ENCODE measurements around the gene PMM2.

The PMM2 gene

DNA sequence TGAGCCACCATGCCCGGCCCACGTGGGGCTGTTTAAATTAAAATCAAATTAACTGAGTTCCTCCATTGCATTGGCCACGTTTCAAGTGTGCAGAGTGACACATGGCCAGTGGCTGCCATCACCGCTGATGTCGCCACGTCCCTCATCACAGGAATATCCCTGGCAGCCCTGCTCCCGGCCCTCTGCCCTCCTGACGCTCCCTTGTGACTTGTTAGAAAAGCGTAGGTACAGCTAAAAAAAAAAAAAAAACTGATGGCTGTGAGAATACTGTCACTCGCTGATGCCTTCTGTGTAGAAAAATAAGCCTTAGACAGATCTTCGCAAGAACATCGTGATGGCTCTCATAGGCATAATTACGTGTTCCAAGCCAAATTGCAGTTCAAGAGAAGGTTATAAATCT, 49.5 kb downstream of the PMM2 start:
- no peak for TF ChIP-seq LEF1 (IDR thresholded peaks at IDR 0.05; ENCODE audit: borderline replicate concordance)
- no peak for TF ChIP-seq SUZ12 (IDR thresholded peaks at IDR 0.05)
- no peak for TF ChIP-seq ARNT (IDR thresholded peaks at IDR 0.05)
- TF ChIP-seq BHLHE40 (IDR thresholded peaks at IDR 0.05; ENCODE audit: borderline replicate concordance), result no peak
- TF ChIP-seq ELF4 (IDR thresholded peaks at IDR 0.05), result no peak
- TF ChIP-seq FOXA1 (IDR thresholded peaks at IDR 0.05), result no peak
- no peak for TF ChIP-seq CTBP1 (IDR thresholded peaks at IDR 0.05; ENCODE audit: borderline replicate concordance)
- no peak for TF ChIP-seq TARDBP (IDR thresholded peaks at IDR 0.05)
- POLR2A ChIA-PET, result no interaction called here
- DNase-seq (ENCODE audit: extremely low spot score), result no peak
- CTCF ChIA-PET, result no interaction called here

DNA sequence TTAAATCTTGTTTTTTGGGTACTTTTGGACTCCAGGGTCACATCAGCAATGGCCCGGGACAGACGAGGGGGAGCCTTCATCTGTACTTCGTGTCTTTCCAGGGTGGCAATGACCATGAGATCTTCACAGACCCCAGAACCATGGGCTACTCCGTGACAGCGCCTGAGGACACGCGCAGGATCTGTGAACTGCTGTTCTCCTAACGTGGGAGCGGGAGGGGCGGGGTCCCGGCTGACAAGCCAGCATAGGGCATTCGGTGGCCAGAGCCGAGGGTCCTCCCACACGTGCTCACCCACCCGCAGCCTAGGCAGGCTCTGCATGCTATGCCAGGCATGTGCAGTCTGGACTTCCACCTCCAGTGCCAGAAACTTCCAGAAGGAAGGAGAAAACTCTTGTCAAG, 50.0 kb downstream of the PMM2 start:
- no peak for DNase-seq (ENCODE audit: extremely low spot score)
- ChIA-PET POLR2A (no interaction called here), CTCF (interaction anchor here (1.4 kb wide), 1 partner anchor 32 kb away, joined by 5 read pairs; no protein-coding TSS in a partner anchor)
- no peak for TF ChIP-seq L3MBTL2 (conservative IDR thresholded peaks at IDR 0.05)
- no peak for TF ChIP-seq CTBP1 (IDR thresholded peaks at IDR 0.05; ENCODE audit: borderline replicate concordance)
- no peak for TF ChIP-seq NFRKB (IDR thresholded peaks at IDR 0.05)
- TF ChIP-seq FOXA1 (IDR thresholded peaks at IDR 0.05), result no peak
- TF ChIP-seq TARDBP (IDR thresholded peaks at IDR 0.05), result no peak
- no peak for TF ChIP-seq SUZ12 (IDR thresholded peaks at IDR 0.05)
- TF ChIP-seq, protein P1, sequence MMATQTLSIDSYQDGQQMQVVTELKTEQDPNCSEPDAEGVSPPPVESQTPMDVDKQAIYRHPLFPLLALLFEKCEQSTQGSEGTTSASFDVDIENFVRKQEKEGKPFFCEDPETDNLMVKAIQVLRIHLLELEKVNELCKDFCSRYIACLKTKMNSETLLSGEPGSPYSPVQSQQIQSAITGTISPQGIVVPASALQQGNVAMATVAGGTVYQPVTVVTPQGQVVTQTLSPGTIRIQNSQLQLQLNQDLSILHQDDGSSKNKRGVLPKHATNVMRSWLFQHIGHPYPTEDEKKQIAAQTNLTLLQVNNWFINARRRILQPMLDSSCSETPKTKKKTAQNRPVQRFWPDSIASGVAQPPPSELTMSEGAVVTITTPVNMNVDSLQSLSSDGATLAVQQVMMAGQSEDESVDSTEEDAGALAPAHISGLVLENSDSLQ (IDR thresholded peaks at IDR 0.05), result no peak
- no peak for TF ChIP-seq BHLHE40 (IDR thresholded peaks at IDR 0.05; ENCODE audit: borderline replicate concordance)
- TF ChIP-seq ELF4 (IDR thresholded peaks at IDR 0.05), result no peak
- no peak for TF ChIP-seq LEF1 (IDR thresholded peaks at IDR 0.05; ENCODE audit: borderline replicate concordance)
- TF ChIP-seq FOXK2 (IDR thresholded peaks at IDR 0.05), result no peak
- no peak for TF ChIP-seq HDGF (IDR thresholded peaks at IDR 0.05; ENCODE audit: borderline replicate concordance)
- TF ChIP-seq ZNF384 (IDR thresholded peaks at IDR 0.05), result no peak
- TF ChIP-seq ARNT (IDR thresholded peaks at IDR 0.05), result no peak
- TF ChIP-seq FOXM1 (IDR thresholded peaks at IDR 0.05; ENCODE audit: borderline replicate concordance), result no peak

DNA sequence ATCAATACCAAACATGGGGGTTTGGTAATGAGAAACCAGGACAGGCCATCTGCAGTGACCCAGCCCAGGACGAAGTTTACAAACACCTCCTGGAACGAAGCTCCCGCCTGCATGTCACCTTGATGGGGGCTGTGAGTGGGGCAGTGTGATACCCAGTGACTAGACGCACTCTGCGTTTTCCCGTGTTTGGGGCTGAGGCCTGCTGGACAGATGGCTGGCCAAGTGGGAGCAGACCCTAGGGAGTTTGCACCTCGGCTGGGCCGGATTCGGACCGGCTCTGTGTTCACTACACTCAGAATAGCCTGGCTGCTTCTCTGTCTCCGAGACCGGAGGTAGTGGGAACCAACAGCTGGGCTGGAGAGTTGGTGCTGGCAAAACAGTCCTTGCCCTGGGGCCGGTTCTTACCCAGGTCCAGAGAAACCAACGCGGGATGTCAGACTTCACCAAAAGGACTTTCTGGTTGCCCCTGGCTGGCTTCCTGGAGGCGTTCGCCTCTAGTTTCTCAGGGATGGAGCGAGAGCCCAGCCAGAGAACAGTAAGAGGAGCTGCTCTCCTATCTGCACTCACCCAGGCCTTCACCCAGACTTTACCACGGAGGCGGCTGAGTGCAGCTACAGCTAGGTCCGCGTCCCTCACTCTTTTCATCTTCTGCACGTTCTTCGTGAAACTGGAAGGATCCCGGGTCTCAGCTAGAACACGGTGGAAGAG, 50.7 kb downstream of the PMM2 start:
- CTCF ChIA-PET, result interaction anchor here (0.6 to 1.4 kb wide), 2 partner anchors 32 to 61 kb away, joined by 4 to 5 read pairs; no protein-coding TSS in a partner anchor
- no peak for DNase-seq (ENCODE audit: extremely low spot score)
- POLR2A ChIA-PET, result no interaction called here
- TF ChIP-seq CTBP1 (IDR thresholded peaks at IDR 0.05; ENCODE audit: borderline replicate concordance) (no peak), SUZ12 (IDR thresholded peaks at IDR 0.05) (no peak), ZNF384 (IDR thresholded peaks at IDR 0.05) (no peak), TARDBP (IDR thresholded peaks at IDR 0.05) (no peak), BHLHE40 (IDR thresholded peaks at IDR 0.05; ENCODE audit: borderline replicate concordance) (no peak), ARNT (IDR thresholded peaks at IDR 0.05) (no peak), SP1 (IDR thresholded peaks at IDR 0.05) (no peak), L3MBTL2 (conservative IDR thresholded peaks at IDR 0.05) (no peak), HDGF (IDR thresholded peaks at IDR 0.05; ENCODE audit: borderline replicate concordance) (no peak), FOXK2 (IDR thresholded peaks at IDR 0.05) (no peak), ELF4 (IDR thresholded peaks at IDR 0.05) (no peak), NFRKB (IDR thresholded peaks at IDR 0.05) (no peak)
- TF ChIP-seq, protein P1 (IDR thresholded peaks at IDR 0.05), result no peak

DNA sequence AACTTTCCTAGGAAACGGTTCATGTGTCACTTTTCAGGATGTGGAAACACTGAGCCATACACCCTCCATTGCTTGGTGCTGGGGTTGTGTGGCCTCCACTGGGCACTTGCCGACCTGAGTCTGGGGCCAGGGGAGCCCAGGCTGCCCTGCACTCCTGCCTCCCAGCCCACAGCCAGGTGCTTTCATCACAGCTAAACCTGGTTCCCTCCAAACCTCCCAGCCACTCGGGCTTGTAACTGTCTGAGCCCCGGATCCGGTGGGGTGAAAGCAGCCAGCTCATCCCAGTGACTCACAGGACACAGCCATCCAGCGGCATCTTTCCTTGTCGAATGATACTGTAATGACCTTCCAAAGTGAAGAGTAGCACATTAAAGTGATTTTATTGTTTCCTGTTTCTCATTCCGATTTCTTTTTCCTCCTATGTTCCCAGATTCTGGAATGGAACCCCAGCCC, 51.3 kb downstream of the PMM2 start:
- DNase-seq (ENCODE audit: extremely low spot score), result no peak
- CTCF ChIA-PET, result interaction anchor here (0.6 to 1.4 kb wide), 2 partner anchors 31 to 61 kb away, joined by 4 to 5 read pairs; no protein-coding TSS in a partner anchor
- TF ChIP-seq L3MBTL2 (conservative IDR thresholded peaks at IDR 0.05), result no peak
- no peak for TF ChIP-seq HDGF (IDR thresholded peaks at IDR 0.05; ENCODE audit: borderline replicate concordance)
- TF ChIP-seq ARNT (IDR thresholded peaks at IDR 0.05), result no peak
- no peak for TF ChIP-seq NFRKB (IDR thresholded peaks at IDR 0.05)
- TF ChIP-seq LEF1 (IDR thresholded peaks at IDR 0.05; ENCODE audit: borderline replicate concordance), result no peak
- no peak for TF ChIP-seq SP1 (IDR thresholded peaks at IDR 0.05)
- TF ChIP-seq FOXM1 (IDR thresholded peaks at IDR 0.05; ENCODE audit: borderline replicate concordance), result no peak
- TF ChIP-seq ZNF384 (IDR thresholded peaks at IDR 0.05), result no peak
- no peak for TF ChIP-seq FOXK2 (IDR thresholded peaks at IDR 0.05)
- TF ChIP-seq FOXA1 (IDR thresholded peaks at IDR 0.05), result no peak
- TF ChIP-seq BHLHE40 (IDR thresholded peaks at IDR 0.05; ENCODE audit: borderline replicate concordance), result no peak
- no peak for TF ChIP-seq TARDBP (IDR thresholded peaks at IDR 0.05)
- POLR2A ChIA-PET, result no interaction called here

DNA sequence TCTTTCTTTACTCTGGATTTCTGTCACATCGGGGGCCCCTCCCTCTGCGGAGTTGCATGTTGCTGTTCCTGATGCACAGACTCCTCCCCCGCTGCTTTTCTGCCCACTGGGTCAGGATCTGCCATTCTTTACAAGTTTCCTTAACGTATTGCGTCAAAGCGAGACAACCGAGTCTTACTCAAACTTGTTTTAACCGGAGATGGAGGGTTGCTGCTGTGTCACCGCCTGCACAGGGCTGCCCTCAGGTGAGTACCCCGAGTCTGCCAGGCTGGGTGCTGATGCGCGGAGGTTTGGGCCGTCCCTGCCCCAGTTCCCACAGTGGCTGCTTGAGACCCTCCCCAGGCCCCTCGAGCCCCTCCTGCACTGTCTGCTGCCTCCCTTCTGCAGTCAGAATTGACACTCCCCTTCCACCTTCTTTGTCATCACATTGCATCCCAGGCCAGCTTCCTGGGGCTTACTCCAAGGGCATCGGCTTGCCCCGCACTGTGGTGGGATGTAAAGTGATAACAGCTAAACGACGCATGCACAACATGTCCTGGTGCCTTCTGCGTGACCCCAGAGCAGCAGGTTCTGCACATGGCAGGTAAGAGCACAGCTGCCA, 51.9 kb downstream of the PMM2 start:
- TF ChIP-seq BHLHE40 (IDR thresholded peaks at IDR 0.05; ENCODE audit: borderline replicate concordance) (no peak), TARDBP (IDR thresholded peaks at IDR 0.05) (no peak), FOXA1 (IDR thresholded peaks at IDR 0.05) (no peak), CTBP1 (IDR thresholded peaks at IDR 0.05; ENCODE audit: borderline replicate concordance) (no peak), ARNT (IDR thresholded peaks at IDR 0.05) (no peak), NFRKB (IDR thresholded peaks at IDR 0.05) (no peak), SUZ12 (IDR thresholded peaks at IDR 0.05) (no peak), LEF1 (IDR thresholded peaks at IDR 0.05; ENCODE audit: borderline replicate concordance) (no peak), FOXM1 (IDR thresholded peaks at IDR 0.05; ENCODE audit: borderline replicate concordance) (no peak), L3MBTL2 (conservative IDR thresholded peaks at IDR 0.05) (no peak), HDGF (IDR thresholded peaks at IDR 0.05; ENCODE audit: borderline replicate concordance) (no peak), FOXK2 (IDR thresholded peaks at IDR 0.05) (no peak), ELF4 (IDR thresholded peaks at IDR 0.05) (no peak), ZNF384 (IDR thresholded peaks at IDR 0.05) (no peak), SP1 (IDR thresholded peaks at IDR 0.05) (no peak)
- TF ChIP-seq, protein P1 (IDR thresholded peaks at IDR 0.05), result no peak
- CTCF ChIA-PET, result no interaction called here
- DNase-seq (ENCODE audit: extremely low spot score), result no peak
- POLR2A ChIA-PET, result no interaction called here
